Hepatocyte (in vitro differentiated cells): ENCODE data around the gene C6orf132.

Experiments used
- EZH2 ChIP-seq: fragments of 200-600 bp; sonication (generic); IDR thresholded peaks from 2 replicates; pipeline ENCODE4 v1.6.1; 2016; ENCODE audit warnings: antibody characterized with exemption, mild to moderate bottlenecking, borderline replicate concordance
- TF ChIP-seq, protein P1 (sequence below): fragments of 200-600 bp; sonication (generic); IDR thresholded peaks from 2 replicates; pipeline ENCODE4 v1.5.1; 2016; ENCODE audit warnings: antibody characterized with exemption, mild to moderate bottlenecking; ENCODE audit not compliant: poor library complexity

DNA sequence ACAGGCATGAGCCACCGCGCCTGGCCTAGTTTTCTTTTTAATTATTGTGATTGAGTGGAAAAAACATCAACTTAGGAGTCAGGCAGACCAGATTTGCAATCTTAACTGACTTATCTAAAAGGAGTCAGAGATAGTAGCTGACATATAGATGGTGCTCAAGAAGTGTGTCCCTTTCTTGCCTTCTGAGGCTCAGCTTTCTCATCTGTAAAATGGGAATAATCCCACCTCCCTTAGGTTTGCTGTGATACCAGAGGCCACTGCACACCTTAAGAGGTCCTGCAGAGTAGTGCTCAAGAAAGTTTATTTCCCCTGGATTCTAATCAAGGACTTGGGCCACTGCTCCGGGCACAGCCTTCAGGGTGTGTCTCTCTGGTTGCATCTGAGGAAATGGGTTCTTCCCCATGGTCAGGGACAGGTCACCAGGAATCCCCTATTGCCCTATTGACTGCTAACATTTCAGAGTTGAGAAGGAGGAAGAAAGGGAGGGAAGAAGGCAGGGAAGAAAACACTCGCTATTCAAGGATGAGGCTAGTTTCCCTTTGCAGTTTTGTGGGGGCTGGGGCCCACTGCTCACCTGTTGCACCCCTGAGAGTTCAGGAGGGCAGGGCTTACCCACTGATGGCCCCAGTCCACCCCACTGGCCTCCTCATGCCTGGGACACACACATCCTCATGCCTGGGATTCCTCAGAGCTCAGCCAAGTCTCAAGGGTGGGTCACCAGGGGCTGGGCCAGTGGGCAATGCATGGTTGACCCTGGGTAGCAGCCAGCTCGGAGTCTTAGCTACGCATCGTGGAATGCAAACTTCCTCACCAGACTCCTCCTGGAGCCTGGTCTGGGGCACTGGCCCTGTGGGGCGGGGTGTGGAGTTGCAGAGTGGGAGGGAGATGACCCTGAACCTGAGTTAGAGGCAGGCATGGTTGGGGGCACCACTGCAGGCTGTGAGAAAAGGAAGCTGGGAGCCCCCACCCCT is 21.2 kb downstream of the C6orf132 start:
- TF ChIP-seq, protein P1, sequence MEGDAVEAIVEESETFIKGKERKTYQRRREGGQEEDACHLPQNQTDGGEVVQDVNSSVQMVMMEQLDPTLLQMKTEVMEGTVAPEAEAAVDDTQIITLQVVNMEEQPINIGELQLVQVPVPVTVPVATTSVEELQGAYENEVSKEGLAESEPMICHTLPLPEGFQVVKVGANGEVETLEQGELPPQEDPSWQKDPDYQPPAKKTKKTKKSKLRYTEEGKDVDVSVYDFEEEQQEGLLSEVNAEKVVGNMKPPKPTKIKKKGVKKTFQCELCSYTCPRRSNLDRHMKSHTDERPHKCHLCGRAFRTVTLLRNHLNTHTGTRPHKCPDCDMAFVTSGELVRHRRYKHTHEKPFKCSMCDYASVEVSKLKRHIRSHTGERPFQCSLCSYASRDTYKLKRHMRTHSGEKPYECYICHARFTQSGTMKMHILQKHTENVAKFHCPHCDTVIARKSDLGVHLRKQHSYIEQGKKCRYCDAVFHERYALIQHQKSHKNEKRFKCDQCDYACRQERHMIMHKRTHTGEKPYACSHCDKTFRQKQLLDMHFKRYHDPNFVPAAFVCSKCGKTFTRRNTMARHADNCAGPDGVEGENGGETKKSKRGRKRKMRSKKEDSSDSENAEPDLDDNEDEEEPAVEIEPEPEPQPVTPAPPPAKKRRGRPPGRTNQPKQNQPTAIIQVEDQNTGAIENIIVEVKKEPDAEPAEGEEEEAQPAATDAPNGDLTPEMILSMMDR: no peak
- TF ChIP-seq EZH2: no peak
